HG02571 (cell line): Measurements from ENCODE around the gene STX5.
"Not testable (repeated sequence)": the region's sequence is repeated elsewhere in the genome, so short reads cannot be mapped to it uniquely, and the experiment has no call there.

Experiments used
- ATAC-seq: cut with Tn5 transposase; IDR thresholded peaks from one replicate; pipeline ENCODE4 v1.9.1; 2021; ENCODE audit warnings: mild to moderate bottlenecking, moderate library complexity; ENCODE audit not compliant: unreplicated experiment

STX5 gene, protein sequence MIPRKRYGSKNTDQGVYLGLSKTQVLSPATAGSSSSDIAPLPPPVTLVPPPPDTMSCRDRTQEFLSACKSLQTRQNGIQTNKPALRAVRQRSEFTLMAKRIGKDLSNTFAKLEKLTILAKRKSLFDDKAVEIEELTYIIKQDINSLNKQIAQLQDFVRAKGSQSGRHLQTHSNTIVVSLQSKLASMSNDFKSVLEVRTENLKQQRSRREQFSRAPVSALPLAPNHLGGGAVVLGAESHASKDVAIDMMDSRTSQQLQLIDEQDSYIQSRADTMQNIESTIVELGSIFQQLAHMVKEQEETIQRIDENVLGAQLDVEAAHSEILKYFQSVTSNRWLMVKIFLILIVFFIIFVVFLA

DNA sequence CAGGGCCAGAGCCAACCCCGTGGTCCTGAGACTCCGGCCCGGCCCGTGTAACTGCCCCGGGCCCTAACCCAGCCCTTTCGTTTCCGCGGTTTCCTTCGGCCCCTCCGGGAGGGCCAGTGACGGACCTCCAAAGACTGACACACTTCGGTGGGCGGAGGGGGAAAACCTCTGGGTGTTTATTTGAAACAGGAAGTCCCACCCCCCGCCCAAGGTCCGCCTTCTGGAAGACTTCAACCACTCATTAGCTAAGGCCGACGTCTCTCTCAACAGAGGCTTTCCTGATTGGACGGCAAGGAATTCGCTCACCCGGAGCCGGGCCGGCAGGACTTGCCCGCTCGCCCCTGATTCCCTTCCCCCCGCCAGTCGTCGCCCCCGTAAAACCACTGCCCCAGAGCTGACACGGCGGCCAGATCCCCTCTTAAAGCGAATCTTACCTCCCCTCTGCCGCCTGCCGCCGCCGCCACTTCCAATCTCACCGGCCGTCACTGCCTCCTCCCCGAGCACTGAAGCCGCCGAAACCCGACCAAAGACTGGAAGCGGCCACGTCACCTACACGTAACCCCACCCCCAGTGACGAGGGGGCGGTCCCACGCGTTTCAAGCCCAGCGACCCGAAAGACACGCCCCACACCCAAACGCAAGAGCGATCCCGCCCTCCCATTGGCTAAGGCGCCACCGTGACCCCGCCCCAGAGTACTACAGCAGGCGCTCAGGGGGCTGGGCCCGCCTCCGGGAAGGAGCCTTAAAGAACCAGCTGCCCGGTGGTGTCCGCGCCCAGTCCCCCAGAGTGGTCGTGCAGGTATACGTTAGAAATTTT, at the start of gene STX5:
Gene STX5 (minus strand): TSS at position 532 of the 816 bp plus-strand sequence. CDS start 808 bp downstream, outside the sequence.
- peak; percentile 81 for ATAC-seq

DNA sequence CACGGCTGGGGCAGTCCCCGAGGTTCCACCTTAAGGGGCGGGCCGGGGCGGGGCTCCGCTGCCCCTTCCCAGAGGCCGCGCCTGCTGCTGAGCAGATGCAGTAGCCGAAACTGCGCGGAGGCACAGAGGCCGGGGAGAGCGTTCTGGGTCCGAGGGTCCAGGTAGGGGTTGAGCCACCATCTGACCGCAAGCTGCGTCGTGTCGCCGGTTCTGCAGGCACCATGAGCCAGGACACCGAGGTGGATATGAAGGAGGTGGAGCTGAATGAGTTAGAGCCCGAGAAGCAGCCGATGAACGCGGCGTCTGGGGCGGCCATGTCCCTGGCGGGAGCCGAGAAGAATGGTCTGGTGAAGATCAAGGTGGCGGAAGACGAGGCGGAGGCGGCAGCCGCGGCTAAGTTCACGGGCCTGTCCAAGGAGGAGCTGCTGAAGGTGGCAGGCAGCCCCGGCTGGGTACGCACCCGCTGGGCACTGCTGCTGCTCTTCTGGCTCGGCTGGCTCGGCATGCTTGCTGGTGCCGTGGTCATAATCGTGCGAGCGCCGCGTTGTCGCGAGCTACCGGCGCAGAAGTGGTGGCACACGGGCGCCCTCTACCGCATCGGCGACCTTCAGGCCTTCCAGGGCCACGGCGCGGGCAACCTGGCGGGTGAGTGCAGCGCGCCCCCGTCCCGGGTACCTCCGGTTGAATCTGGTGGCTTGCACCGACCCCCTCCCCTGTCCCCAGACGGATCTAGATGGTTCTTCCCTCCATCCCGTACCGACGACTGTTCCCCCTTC, 49.1 kb upstream of the STX5 start, which contains the start of gene SLC3A2:
Gene SLC3A2 (plus strand): TSS at position 94 of the 776 bp plus-strand sequence. CDS start 128 bp downstream, at position 222.
- ATAC-seq, result peak; percentile 65

DNA sequence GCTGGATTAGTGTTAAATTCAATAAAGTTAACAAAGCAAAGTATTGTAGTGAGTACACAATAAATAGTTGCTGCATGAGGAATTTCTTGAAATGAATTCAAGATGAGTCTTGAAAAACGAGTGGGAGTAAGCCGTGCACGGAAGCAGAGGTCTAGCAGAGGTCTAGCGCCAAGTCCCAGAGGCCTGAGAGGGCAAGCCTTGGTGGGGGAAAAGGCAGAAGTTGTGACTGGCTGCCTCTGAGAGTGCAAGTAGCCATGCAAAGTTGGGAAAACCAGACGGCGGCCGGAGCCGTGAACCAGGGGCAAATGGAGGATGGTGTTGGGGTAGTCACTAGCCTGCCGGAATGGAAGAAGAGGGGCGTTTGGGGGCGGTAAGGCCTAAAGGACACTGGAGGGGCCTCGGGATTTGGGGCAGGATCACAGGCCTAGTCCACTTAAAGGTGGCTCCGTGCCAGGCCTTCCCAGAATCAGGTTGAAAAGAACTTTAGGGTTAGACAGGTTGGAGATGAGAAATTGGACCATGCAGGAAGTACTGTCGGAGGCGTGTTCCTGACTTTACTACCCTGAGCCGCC, 48.5 kb upstream of the STX5 start:
- no peak for ATAC-seq

DNA sequence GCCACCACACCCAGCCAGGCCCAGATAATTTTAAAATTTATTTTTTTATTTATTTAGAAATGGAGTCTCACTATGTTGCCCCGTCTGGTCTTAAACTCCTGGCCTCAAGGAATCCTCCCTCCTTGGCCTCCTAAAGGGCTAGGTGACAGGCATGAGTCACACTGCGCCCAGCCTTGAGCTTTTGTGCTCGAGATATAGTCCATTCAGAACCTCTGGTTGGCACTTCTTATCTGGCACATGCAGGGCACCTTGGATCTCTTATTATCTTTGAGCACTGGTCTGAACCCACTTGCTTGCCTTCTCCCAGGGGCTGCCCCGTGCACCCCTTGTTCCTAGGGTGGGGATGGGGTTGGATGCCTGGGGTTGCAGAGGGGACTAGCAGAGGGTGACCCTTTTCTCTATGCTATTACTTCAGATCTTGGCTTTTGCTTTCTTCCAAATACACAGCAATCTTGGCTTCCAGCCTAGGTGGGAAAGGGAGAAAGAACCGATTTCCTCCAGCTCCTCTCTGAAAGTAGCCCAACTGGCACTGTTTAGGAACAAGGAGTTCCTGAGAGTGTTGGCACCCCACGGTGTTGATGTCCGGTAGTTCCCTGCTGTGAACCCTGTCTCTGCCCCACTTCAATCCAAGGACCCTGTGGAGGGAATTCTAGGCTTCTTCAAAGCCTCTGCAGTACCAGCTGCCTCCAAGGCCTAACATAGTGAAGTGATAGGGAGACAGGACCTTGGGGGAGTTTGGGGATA, 47.6 kb upstream of the STX5 start:
- no peak for ATAC-seq

DNA sequence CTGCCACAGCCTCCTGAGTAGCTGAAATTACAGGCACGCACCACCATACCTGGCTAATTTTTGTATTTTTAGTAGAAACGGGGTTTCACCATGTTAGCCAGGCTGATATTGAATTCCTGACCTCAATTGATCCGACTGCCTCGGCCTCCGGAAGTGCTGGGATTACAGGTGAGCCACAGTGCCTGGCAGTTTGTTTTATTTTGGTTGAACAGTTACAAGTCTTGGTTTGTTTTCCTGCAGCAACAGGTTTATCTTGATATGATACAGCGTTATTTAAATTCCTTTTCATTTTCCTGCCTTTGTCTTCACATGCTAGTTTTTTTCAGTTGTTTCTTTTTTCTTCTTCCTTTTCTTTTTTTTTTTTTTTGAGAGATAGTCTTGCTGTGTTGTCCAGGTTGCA, 44.9 kb upstream of the STX5 start:
- ATAC-seq, result no peak

DNA sequence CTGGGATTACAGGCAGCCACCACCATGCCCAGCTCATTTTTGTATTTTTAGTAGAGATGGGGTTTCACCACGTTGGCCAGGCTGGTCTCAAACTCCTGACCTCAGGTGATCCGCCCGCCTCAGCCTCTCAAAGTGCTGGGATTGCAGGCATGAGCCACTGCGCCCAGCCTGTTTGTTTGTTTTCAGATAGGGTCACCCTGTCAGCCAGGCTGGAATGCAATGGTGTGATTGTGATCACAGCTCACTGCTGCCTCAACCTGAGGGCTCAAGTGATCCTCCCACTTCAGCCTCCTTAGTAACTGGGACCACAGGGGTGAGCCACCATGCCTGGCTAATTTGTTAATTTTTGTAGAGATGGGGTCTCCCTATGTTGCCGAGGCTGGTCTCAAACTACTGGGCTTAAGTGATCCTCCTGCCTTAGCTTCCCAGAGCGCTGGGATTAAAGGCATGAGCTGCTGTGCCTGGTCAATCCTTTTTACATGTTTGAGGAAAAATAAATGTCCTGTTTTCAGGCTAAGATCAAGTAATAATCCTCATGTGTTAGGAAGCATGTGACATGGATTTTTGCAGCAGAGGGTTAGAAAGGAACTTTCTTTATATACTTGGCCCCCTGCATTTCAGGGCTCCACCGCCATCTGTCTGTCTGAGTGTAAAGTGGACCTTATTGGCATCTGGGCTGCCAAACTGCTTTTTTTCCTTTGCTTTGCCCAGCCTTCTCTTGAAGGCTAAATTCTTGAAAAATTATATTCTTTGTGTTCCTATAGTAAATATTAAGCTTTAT, 44.0 kb upstream of the STX5 start:
- ATAC-seq, result no peak

DNA sequence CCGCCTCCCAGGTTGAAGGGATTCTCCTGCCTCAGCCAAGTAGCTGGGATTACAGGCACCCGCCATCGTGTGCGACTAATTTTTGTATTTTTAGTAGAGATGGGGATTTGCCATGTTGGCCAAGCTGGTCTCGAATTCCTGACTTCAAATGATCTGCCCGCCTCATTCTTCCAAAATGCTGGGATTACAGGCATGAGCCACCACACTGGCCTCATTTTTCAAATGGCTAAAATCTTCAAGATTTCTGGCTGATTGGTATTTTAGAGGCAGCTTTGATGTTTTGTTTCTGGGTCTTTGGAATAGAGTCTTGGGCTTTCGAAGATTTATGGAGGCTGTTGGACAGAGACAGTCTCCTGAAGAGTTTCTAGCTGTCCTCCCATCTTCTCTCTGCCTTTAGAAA, 43.0 kb upstream of the STX5 start:
- ATAC-seq, result no peak

DNA sequence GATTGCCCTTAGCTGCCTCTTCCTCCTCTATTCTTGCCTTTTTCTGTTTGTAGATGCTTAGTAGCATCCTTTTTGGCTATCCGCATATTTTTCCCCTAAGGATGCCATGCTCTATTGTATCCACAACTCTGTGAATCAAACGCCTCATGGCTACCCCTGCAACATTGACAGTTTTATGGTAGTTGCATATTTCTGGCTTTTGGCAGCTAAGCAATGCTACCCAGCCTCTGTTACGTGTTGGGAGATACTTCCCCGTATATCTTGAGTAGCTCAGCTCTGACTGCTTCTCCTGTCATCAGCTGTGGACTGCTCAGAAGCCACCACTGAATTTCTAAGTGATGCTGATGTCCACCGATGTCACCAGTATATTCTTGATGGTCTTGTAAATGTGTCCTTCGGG, 33.8 kb upstream of the STX5 start:
- ATAC-seq, result no peak

DNA sequence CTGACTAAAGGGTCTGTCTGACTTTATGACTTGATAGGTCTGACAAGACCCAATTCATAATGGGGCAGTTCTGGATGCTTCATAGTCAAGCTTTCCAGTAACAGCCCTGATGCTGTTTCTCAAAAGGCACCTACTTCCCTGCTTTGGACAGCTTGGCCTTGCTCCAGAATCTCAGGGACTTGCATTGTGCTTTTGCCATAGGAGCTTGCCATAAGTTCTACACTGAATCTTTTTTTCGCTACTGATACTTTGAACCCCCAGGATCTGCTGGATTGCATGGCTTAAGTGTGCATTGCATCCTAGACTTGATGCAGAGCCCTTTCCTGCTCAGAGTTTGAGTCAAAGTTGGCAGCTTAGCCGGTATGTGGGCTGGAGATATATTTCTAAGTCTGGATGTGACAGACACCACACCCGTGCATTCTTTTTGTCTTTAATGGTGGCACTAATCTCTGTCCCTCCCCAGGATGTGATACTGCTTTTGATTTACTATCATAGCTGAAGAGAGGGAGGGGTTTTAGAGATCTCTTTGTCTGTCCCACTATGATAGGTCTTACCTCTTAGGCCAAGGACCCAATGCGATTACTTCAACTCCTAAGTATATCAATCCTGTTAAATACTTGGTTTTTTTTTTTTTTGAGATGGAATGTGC, 32.0 kb upstream of the STX5 start:
- ATAC-seq, result no peak

DNA sequence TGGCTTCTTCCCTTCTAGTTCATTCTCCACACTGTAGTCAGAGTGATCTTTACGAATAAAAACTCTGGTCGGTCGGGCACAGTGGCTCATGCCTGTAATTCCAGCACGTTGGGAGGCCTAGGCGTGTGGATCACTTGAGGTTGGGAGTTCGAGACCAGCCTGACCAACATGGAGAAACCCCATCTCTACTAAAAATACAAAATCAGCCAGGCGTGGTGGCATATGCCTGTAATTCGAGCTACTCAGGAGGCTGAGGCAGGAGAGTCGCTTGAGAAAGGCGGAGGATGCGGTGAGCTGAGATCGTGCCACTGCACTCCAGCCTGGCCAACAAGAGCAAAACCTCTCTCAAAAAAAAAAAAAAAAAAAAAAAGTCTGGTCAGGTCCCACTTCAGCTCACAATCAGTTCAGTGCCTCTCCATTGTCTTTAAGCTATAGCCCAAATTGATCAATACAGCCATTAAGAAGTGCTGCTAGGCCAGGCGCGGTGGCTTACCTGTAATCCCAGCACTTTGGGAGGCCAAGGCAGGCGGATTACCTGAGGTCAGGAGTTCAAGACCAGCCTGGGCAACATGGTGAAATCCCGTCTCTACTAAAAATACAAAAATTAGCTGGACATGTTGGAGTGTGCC, 29.8 kb upstream of the STX5 start:
- not testable (repeated sequence) for ATAC-seq

DNA sequence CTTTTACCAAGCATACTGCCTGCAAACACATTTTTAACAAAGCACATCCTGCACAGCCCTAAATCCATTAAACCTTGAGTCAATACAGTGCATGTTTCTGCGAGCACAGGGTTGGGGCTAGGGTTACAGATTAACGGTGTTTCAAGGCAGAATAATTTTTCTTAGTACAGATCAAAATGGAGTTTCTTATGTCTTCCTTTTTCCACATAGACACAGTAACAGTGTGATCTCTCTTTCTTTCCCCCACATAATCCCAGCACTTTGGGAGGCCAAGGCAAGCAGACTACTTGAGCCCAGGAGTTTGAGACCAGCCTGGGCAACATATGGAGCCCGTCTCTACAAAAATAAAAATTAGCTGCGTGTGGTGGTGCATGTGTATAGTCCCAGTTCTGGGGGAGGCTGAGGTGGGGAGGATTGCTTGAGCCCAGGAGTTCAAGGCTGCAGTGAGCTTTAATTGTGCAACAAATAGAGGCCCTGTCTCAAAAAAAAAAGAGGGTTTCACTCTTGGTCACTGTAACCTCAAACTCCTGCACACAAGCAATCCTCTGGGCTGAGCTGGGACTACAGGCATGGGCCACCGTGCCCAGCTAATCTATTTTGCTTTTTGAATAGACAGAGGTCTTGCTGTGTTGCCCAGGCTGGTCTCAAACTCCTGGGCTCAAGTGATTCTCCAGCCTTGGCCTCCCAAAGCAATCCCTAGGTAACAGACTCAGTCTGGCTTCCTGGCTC, 29.1 kb upstream of the STX5 start:
- no peak for ATAC-seq

DNA sequence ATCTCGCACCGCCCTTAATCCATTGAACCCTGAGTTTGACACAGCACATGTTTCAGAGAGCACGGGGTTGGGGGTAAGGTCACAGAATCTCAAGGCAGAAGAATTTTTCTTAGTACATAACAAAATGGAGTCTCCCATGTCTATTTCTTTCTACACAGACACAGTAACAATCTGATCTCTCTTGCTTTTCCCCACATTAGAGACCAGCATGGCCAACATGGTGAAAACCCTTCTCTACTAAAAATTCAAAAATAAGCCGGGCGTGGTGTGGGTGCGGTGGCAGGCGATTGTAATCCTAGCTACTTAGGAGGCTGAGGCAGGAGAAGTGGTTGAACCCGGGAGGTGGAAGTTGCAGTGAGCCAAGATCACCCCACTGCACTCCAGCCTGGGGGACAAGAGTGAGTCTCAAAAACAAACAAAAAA, 27.4 kb upstream of the STX5 start:
- not testable (repeated sequence) for ATAC-seq

DNA sequence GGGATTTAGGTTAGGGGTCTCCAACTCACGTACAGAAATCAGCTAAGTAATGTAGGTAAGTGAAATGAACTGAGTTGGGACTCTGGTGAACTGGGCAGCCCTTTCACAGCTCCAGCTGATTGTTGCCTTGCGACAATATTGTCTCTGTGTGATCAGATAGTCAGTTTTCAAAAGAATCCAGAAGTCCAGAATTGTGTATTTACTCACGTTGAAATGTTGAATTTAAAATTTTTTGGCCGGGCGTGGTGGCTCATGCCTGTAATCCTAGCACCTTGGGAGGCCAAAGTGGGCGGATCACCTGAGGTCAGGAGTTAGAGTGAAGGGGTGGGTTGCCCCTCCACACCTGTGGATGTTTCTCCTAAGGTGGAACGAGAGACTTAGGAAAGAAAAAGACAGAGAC, 26.4 kb upstream of the STX5 start:
- no peak for ATAC-seq

DNA sequence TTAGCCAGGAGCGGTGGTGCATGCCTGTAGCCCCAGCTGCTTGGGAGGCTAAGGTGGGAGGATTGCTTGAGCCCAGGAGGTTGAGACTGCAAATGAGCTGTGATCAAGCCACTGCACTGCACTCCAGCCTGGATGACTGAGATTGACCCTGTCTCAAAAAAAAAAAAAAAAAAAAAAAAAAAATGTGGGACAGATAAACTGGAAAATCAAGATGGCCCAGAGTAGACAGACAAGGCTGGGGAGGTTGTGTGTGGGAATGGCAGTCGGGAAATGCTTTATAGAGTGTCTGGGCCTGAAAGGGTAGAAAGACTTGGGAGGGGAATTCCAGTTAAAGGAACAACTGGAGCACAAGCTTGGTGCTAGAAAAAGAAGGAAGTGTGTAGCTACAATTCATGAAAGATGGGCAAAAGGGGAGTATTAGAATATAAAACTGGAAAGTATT, 25.7 kb upstream of the STX5 start:
- ATAC-seq, result no peak

DNA sequence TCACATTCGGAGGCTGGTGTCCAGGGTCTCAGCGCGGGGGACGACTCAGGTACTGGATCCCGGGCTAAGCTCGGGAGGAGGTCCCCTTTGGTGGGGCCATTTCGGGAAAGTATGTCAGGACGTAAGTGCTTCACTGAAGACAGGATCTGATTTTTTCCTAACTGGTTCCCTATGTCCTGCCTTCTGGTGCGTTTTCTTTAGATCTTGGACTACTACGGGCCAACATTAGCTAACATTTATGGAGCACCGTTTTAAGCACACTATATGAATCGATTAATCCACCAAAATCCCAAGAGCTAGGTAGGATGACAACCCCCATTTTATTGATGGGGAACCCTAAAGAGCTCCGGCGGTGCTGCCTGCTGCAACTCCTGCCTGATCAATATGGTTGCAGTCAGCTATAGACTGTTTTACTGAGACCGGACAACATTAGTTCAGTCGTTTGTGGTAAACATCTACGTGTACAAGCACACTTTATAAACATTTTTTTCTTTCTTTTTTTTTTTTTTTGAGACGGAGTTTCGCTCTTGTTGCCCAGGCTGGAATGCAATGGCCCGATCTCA, 24.6 kb upstream of the STX5 start:
- no peak for ATAC-seq

DNA sequence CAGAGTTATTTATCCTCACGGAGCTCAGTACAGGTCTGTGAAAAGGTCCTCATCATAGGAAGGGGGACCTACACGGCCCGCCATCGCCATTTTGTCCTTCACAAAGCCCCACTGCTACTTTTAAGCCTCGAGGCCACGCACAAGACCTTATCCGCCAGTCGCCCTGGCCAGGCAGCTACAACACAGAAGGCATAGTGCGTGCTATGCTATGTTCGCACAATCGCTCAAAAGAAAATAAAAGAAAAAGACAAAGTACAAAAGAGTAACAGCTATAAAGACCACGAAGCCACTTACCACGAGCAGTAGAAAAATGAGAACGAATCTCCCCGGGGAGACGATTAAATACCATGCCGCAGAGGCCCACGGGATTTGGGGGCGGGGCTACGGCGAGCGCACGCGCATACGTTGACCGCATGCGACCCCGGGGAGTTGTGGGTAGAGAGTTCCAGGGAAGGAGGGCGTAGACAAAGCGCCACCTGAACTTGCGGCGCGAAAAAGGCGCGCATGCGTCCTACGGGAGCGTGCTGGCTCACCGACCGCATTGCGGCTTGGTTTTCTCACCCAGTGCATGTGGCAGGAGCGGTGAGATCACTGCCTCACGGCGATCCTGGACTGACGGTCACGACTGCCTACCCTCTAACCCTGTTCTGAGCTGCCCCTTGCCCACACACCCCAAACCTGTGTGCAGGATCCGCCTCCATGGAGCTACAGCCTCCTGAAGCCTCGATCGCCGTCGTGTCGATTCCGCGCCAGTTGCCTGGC, 23.9 kb upstream of the STX5 start:
- peak; percentile 85 for ATAC-seq
